ENCODE results near the gene SDK1. TPM values are rescaled to one million over a fixed set of nuclear protein-coding genes. Genes with fewer than 3 reads are reported as not detected.

Gene SDK1
- total and polyA plus RNA-seq, 2 experiments from 2014 or later, result 2.1 to 10.0 TPM

- H4K20me1 ChIP-seq (replicated peaks; ENCODE audit: insufficient read depth), result no peaks in the 10 kb centered on the region
- no peak overlapping the region for H3K4me3 ChIP-seq
- H3K27me3 Mint-ChIP-seq (ENCODE audit: insufficient read depth, low read depth, poor library complexity), result peaks cover 5% of the 10 kb centered on the region
- no peaks in the 10 kb centered on the region for H3K79me2 ChIP-seq (replicated peaks; ENCODE audit: insufficient read depth)
- peaks cover 29% of the 10 kb centered on the region; the same call in 2 of the 3 replicates for H3K36me3 Mint-ChIP-seq (ENCODE audit: low read depth)
- H3K36me3 ChIP-seq (ENCODE audit: insufficient read depth), result peaks cover 5% of the 10 kb centered on the region; the same call in 1 of the 2 replicates
- DNase-seq (ENCODE audit: low spot score), result no peak
- TF ChIP-seq ZNF331 (CRISPR knock-in tag; IDR thresholded peaks at IDR 0.05; ENCODE audit: low read depth) (no peak), NANOG (IDR thresholded peaks at IDR 0.05; ENCODE audit: borderline replicate concordance) (no peak), EZH2phosphoT487 (IDR thresholded peaks at IDR 0.05; ENCODE audit: unreplicated experiment) (no peak), CREB1 (CRISPR knock-in tag; IDR thresholded peaks at IDR 0.05; ENCODE audit: low read depth) (no peak), ZNF462 (CRISPR knock-in tag; IDR thresholded peaks at IDR 0.05) (no peak), ZNF114 (CRISPR knock-in tag; IDR thresholded peaks at IDR 0.05) (no peak), JUNB (IDR thresholded peaks at IDR 0.05; ENCODE audit: unreplicated experiment) (no peak), REST (IDR thresholded peaks at IDR 0.05; ENCODE audit: unreplicated experiment) (no peak), STAT1 (IDR thresholded peaks at IDR 0.05; ENCODE audit: unreplicated experiment) (no peak), EZH2 (IDR thresholded peaks at IDR 0.05; ENCODE audit: low read depth, unreplicated experiment) (no peak), CTCF (conservative IDR thresholded peaks at IDR 0.05; ENCODE audit: low read depth in 2 of 2) (no peak), ETS1 (IDR thresholded peaks at IDR 0.05) (no peak), POLR2AphosphoS5 (IDR thresholded peaks at IDR 0.05; ENCODE audit: low read depth) (no peak)
- no peak for ATAC-seq
- H3K9me3 Mint-ChIP-seq, result peaks cover 21% of the 10 kb centered on the region
- H3K27ac Mint-ChIP-seq, result no peak overlapping the region
- no peak overlapping the region for H3K27ac ChIP-seq (ENCODE audit: low read depth)
- no peaks in the 10 kb centered on the region for H3K27me3 ChIP-seq (ENCODE audit: insufficient read depth)
- H2AFZ ChIP-seq, result no peak overlapping the region
- peaks cover 5% of the 10 kb centered on the region for H3K4me1 Mint-ChIP-seq
- no peaks in the 10 kb centered on the region for H3K9me2 ChIP-seq (ENCODE audit: insufficient read depth)
- no peaks in the 10 kb centered on the region for H3F3A ChIP-seq (replicated peaks; ENCODE audit: low read depth)
- no peak overlapping the region for H3K4me3 Mint-ChIP-seq
- no peaks in the 10 kb centered on the region for H3K4me1 ChIP-seq (ENCODE audit: insufficient read depth)
- no peak overlapping the region for H3K4me2 ChIP-seq
Measured at GRCh38 chr7:4115442-4115841, 814.4 kb downstream of the SDK1 start.

Measured in GM23338 (cell line).